HFFc6 (cell line): Measurements from ENCODE around the gene SCN2B. TPM values are rescaled to one million over a fixed set of nuclear protein-coding genes. Genes with fewer than 3 reads are reported as not detected.

Experiments
- DNase-seq: peaks from one replicate; pipeline ENCODE4 v3.0.0-alpha.2; 2018
- H3K27ac Mint-ChIP-seq: 2 replicates; pipeline ENCODE4 v1.8.0; 2020; ENCODE audit warnings: mild to moderate bottlenecking, mixed read lengths
- H3K27me3 Mint-ChIP-seq: 2 replicates; pipeline ENCODE4 v1.8.0; 2021; ENCODE audit warnings: mild to moderate bottlenecking, moderate library complexity, mixed read lengths; ENCODE audit not compliant: insufficient read depth
- H3K36me3 Mint-ChIP-seq: 2 replicates; pipeline ENCODE4 v1.8.0; 2021; ENCODE audit warnings: low read depth, mixed read lengths
- H3K4me1 Mint-ChIP-seq: 2 replicates; pipeline ENCODE4 v1.8.0; 2020; ENCODE audit warnings: low read depth, mixed read lengths
- H3K4me3 Mint-ChIP-seq: 2 replicates; pipeline ENCODE4 v1.8.0; 2020; ENCODE audit warnings: mild to moderate bottlenecking, moderate library complexity, mixed read lengths
- H3K9me3 Mint-ChIP-seq: 2 replicates; pipeline ENCODE4 v1.8.0; 2020; ENCODE audit warnings: mild to moderate bottlenecking, mixed read lengths
- total RNA-seq, 6 experiments: library from RNA; stranded (reverse); fragmentation: NEBNext Ultra II Directional; extraction: Animal tissue kit (Norgen Biotek cat#: 25700); gene quantifications; 2 replicates in 1 of 6; 3 replicates in 5 of 6; pipeline ENCODE4 v1.2.3, GENCODE V29; 2021
- TF ChIP-seq, protein P1 (sequence below): fragments of 200-600 bp; sonication (generic); IDR thresholded peaks from 2 replicates; pipeline ENCODE4 v1.5.0; 2021; ENCODE audit warnings: antibody characterized with exemption, mild to moderate bottlenecking

The SCN2B gene
- total RNA-seq, 6 experiments from 2014 or later = not detected

GRCh38 chr11:118206391-118207031, 30.1 kb upstream of the SCN2B start:
- Mint-ChIP-seq H3K36me3 (no peaks in the 10 kb centered on the region), H3K27ac (no peak overlapping the region), H3K9me3 (no peaks in the 10 kb centered on the region), H3K4me3 (no peak overlapping the region), H3K27me3 (peaks cover 18% of the 10 kb centered on the region), H3K4me1 (no peaks in the 10 kb centered on the region)
- no peak for DNase-seq
- TF ChIP-seq, protein P1, sequence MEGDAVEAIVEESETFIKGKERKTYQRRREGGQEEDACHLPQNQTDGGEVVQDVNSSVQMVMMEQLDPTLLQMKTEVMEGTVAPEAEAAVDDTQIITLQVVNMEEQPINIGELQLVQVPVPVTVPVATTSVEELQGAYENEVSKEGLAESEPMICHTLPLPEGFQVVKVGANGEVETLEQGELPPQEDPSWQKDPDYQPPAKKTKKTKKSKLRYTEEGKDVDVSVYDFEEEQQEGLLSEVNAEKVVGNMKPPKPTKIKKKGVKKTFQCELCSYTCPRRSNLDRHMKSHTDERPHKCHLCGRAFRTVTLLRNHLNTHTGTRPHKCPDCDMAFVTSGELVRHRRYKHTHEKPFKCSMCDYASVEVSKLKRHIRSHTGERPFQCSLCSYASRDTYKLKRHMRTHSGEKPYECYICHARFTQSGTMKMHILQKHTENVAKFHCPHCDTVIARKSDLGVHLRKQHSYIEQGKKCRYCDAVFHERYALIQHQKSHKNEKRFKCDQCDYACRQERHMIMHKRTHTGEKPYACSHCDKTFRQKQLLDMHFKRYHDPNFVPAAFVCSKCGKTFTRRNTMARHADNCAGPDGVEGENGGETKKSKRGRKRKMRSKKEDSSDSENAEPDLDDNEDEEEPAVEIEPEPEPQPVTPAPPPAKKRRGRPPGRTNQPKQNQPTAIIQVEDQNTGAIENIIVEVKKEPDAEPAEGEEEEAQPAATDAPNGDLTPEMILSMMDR = no peak

DNA sequence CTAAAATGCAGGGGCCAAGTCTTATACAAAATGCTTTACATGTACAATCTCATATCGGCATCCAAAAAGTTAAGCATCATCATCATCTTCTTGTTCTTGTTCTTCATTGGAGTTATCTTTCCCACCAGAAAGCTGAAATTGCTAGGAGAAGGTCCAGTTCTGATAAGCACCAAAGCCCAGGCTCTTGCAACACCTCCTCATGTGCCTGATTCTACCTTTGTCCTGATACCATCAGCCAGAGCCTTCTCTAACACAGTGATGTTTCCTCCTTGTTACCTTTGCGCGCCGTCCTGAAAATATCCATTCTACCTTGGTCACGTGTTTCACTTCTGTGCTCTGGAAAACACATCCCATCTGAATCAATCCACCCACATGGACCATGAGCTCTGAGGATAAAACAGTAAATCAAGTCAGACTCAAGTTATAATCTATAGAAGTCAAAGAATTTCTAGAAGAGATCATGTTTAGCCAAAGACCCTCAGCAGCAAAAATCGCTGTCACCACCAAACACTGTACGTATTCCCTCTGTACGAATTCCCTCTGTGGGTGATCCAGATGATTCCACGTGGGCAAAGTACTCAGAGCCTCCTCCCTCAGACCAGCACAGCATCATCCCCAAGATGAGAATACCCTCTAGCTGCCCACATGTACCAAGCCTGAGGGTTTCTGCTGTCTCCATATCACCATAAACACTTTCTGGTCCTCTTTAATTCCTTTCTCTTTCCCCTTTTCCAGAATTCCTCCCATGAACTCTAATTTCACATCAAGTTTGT, 29.4 kb upstream of the SCN2B start:
- H3K9me3 Mint-ChIP-seq = no peaks in the 10 kb centered on the region
- H3K27ac Mint-ChIP-seq = no peak overlapping the region
- no peaks in the 10 kb centered on the region for H3K4me1 Mint-ChIP-seq
- TF ChIP-seq, protein P1 = no peak
- no peaks in the 10 kb centered on the region for H3K36me3 Mint-ChIP-seq
- no peak for DNase-seq
- H3K4me3 Mint-ChIP-seq = no peak overlapping the region
- peaks cover 15% of the 10 kb centered on the region for H3K27me3 Mint-ChIP-seq

DNA sequence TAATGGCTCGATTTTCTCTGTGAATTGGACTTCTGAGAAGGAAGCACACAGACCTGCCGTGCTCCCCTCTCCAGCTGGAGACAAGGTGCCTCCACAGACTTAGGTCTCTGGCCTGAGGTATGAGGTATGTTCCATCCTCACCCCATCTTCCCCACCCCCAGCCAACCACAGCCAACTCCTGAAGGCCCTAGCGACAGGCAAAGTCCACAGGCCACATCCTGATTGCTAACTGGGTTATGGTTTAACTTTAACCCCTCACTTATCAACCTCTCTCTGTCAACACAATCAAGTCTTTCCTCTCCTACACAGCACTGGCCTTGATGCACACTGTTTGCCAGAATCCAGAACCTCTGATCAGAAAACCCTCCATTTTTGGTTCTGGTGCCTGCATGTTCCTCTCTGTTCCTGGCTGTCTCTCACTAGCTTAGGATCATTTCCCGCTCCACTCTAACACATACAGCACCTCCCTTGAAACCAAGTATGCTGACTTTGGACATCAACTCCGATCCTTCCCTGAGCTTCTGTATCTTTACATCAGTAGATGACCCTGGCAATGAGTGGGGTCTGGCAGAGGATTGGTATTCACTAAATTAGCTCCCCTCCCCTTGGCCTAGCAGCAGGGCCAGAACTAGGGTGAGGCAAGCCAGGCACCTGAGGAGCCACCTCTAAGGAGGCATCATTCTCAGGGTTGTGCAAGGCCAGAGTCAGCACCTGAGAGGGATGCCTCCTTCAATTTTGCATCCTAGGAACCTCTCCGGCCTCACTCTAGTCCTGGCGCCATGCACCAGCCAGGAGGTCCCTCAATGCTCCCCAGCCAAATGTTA, 26.4 kb upstream of the SCN2B start:
- no peak overlapping the region for H3K27ac Mint-ChIP-seq
- H3K9me3 Mint-ChIP-seq = no peaks in the 10 kb centered on the region
- no peak for DNase-seq
- H3K27me3 Mint-ChIP-seq = peaks cover 11% of the 10 kb centered on the region
- TF ChIP-seq, protein P1 = no peak
- no peaks in the 10 kb centered on the region for H3K36me3 Mint-ChIP-seq
- 0 out of 2 replicates have a peak, but pooled peaks cover 4% of the 10 kb centered on the region for H3K4me1 Mint-ChIP-seq
- H3K4me3 Mint-ChIP-seq = no peak overlapping the region

GRCh38 chr11:118201966-118202365, 25.5 kb upstream of the SCN2B start:
- H3K27ac Mint-ChIP-seq = no peak overlapping the region
- 0 out of 2 replicates have a peak, but pooled peaks cover 4% of the 10 kb centered on the region for H3K4me1 Mint-ChIP-seq
- no peaks in the 10 kb centered on the region for H3K36me3 Mint-ChIP-seq
- no peaks in the 10 kb centered on the region for H3K9me3 Mint-ChIP-seq
- TF ChIP-seq, protein P1 = no peak
- peaks cover 12% of the 10 kb centered on the region for H3K27me3 Mint-ChIP-seq
- H3K4me3 Mint-ChIP-seq = no peak overlapping the region
- no peak for DNase-seq

- DNase-seq = no peak
- Mint-ChIP-seq H3K4me1 (0 out of 2 replicates have a peak, but pooled peaks cover 4% of the 10 kb centered on the region), H3K4me3 (no peak overlapping the region), H3K9me3 (no peaks in the 10 kb centered on the region), H3K27ac (no peak overlapping the region), H3K36me3 (no peaks in the 10 kb centered on the region), H3K27me3 (peaks cover 14% of the 10 kb centered on the region)
- TF ChIP-seq, protein P1 = no peak
These were observed 24.7 kb upstream of the SCN2B start for GRCh38 chr11:118200901-118201680.
